Tibial artery (tissue), 4 donors: ENCODE measurements around the gene CTU2.

ENCODE experiments used
- DNase-seq, 2 donors: peaks; one replicate each; pipeline ENCODE4 v3.0.0-alpha.2; 2019
- H3K27ac ChIP-seq, 2 donors: fragments of 200-600 bp; sonication (generic) in 1 of 2; 1 replicate in 1 of 2; 2 replicates in 1 of 2; pipeline ENCODE4 v1.5.1; 2018 to 2019; ENCODE audit warnings: mild to moderate bottlenecking in 1 of 2
- H3K27me3 ChIP-seq, 2 donors: fragments of 200-600 bp; sonication (generic) in 1 of 2; one replicate each; pipeline versions ENCODE4 v1.5.1 to v1.6.0; 2016 to 2019
- H3K36me3 ChIP-seq, 3 donors: fragments of 200-600 bp; sonication (generic) in 2 of 3; one replicate each; pipeline ENCODE4 v1.5.1; 2016 to 2019; ENCODE audit warnings: mild to moderate bottlenecking in 2 of 3
- H3K4me1 ChIP-seq, 4 donors: fragments of 200-600 bp; sonication (generic) in 2 of 4; 1 replicate in 3 of 4; 2 replicates in 1 of 4; pipeline ENCODE4 v1.5.1; 2016 to 2019
- H3K4me3 ChIP-seq, 2 donors: fragments of 200-600 bp; sonication (generic) in 1 of 2; 1 replicate in 1 of 2; 2 replicates in 1 of 2; pipeline ENCODE4 v1.5.1; 2018 to 2019; ENCODE audit warnings: mild to moderate bottlenecking in 2 of 2
- H3K9me3 ChIP-seq, 3 donors: fragments of 200-600 bp; sonication (generic) in 1 of 3; one replicate each; pipeline ENCODE4 v1.5.1; 2016 to 2019
- CTCF ChIP-seq, 2 experiments: fragments of 200-600 bp in 1 of 2; fragments of 450-650 bp in 1 of 2; IDR thresholded peaks; one replicate each; pipeline ENCODE4 v1.5.1; 2017 to 2019; ENCODE audit warnings: antibody characterized with exemption in 2 of 2, mild to moderate bottlenecking in 1 of 2, moderate library complexity in 1 of 2
- intact Hi-C: fragments of 100-400 bp; cut with DNase I; formaldehyde crosslinking; loops from one replicate; pipeline ENCODE4 v1.15.0; 2023; ENCODE audit warnings: low total_unique reads

Gene CTU2

GRCh38 chr16:88739139-88739976, 33.1 kb downstream of the CTU2 start:
- Histone ChIP-seq H3K27me3 (no peaks in the 10 kb centered on the region), H3K36me3 (peaks cover 0 to 68% (median 41%) of the 10 kb centered on the region in 3 donors), H3K4me1 (peaks cover 0 to 30% (median 8%) of the 10 kb centered on the region in 4 donors), H3K27ac (no peak overlapping the region), H3K4me3 (no peak overlapping the region), H3K9me3 (no peaks in the 10 kb centered on the region)
- DNase-seq, result no peak
- intact Hi-C loops, result loop anchor here (5.0 to 10.0 kb wide), 2 partner anchors 125 to 478 kb away; partner anchors contain the start of genes PABPN1L and ZNF778
- no peak for TF ChIP-seq CTCF (IDR thresholded peaks at IDR 0.05)

GRCh38 chr16:88739977-88740726, 33.8 kb downstream of the CTU2 start:
- DNase-seq, result no peak
- H3K27me3 ChIP-seq, result no peaks in the 10 kb centered on the region
- peaks cover 0 to 60% (median 33%) of the 10 kb centered on the region in 3 donors for H3K36me3 ChIP-seq
- H3K4me3 ChIP-seq, result no peak overlapping the region
- H3K9me3 ChIP-seq, result no peaks in the 10 kb centered on the region
- intact Hi-C loops, result loop anchor here (5.0 to 10.0 kb wide), 3 partner anchors 125 to 477 kb away; partner anchors contain the start of genes PABPN1L and ZNF778
- peaks cover 0 to 37% (median 8%) of the 10 kb centered on the region in 4 donors for H3K4me1 ChIP-seq
- TF ChIP-seq CTCF (IDR thresholded peaks at IDR 0.05), result no peak
- no peak overlapping the region for H3K27ac ChIP-seq

GRCh38 chr16:88740727-88741055, 34.4 kb downstream of the CTU2 start:
- Histone ChIP-seq H3K9me3 (no peaks in the 10 kb centered on the region), H3K4me1 (peaks cover 0 to 42% (median 8%) of the 10 kb centered on the region in 4 donors), H3K27ac (no peak overlapping the region), H3K4me3 (no peak overlapping the region), H3K36me3 (peaks cover 0 to 55% (median 29%) of the 10 kb centered on the region in 3 donors), H3K27me3 (no peaks in the 10 kb centered on the region)
- DNase-seq, result no peak
- intact Hi-C loops, result loop anchor here (5.0 kb wide), 1 partner anchor 427 kb away; no protein-coding TSS in a partner anchor
- no peak for TF ChIP-seq CTCF (IDR thresholded peaks at IDR 0.05)

- intact Hi-C loops, result loop anchor here (5.0 kb wide), 1 partner anchor 426 kb away; no protein-coding TSS in a partner anchor
- Histone ChIP-seq H3K4me1 (peaks cover 0 to 49% (median 8%) of the 10 kb centered on the region in 4 donors), H3K27ac (no peak overlapping the region), H3K9me3 (no peaks in the 10 kb centered on the region), H3K4me3 (no peak overlapping the region), H3K36me3 (peaks cover 0 to 48% (median 22%) of the 10 kb centered on the region in 3 donors), H3K27me3 (no peaks in the 10 kb centered on the region)
- no peak for TF ChIP-seq CTCF (IDR thresholded peaks at IDR 0.05)
- DNase-seq, result no peak
These were observed 35.1 kb downstream of the CTU2 start for GRCh38 chr16:88741368-88741767.

GRCh38 chr16:88742896-88743605, 36.7 kb downstream of the CTU2 start:
- Histone ChIP-seq H3K36me3 (peaks cover 0 to 38% (median 14%) of the 10 kb centered on the region in 3 donors), H3K4me3 (no peak overlapping the region), H3K4me1 (peaks cover 0 to 46% (median 4%) of the 10 kb centered on the region in 4 donors), H3K27me3 (no peaks in the 10 kb centered on the region), H3K27ac (no peak overlapping the region), H3K9me3 (no peaks in the 10 kb centered on the region)
- intact Hi-C loops, result loop anchor here (5.0 kb wide), 1 partner anchor 424 kb away; no protein-coding TSS in a partner anchor
- no peak for DNase-seq
- TF ChIP-seq CTCF (IDR thresholded peaks at IDR 0.05), result no peak
